SIG-M5 treated with dmso at 0.1 percent for 504 hours (cell line): ENCODE results near the gene DUSP9.

Experiments used
- DNase-seq: peaks from one replicate; lab custom pipeline; 2025; ENCODE audit not compliant: unreplicated experiment; lab: John Stamatoyannopoulos, UW

Gene DUSP9

DNA sequence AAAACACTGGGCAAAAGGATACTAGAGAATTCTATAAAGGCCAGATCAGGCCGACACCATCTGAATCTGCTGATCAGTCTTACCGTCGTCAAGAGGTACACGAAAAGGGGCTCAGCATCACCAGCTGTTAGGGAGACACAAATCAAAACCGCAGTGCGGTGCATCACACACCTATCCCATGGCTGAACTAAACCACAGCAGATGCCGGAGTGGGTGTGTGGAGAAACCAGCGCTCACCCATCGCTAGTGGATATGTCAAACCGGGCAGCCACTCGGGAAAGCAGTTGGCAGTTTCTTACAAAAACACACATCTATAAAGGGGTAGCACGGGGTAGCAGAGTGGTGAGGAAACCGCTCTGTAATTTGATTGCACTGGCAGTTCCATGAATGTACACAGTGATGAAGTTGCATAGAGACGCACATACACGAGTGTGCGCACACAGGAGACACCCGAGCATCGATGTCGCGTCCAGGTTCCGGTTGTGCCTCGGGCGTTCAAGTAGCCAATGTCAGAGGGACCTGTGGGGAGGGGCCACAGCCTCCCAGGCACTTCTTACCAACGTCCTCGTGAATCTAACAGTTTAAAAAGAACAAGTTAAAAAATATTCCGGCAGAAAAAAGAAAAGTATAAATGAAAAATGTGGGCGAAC is 24.9 kb upstream of the DUSP9 start:
- DNase-seq = no peak

DNA sequence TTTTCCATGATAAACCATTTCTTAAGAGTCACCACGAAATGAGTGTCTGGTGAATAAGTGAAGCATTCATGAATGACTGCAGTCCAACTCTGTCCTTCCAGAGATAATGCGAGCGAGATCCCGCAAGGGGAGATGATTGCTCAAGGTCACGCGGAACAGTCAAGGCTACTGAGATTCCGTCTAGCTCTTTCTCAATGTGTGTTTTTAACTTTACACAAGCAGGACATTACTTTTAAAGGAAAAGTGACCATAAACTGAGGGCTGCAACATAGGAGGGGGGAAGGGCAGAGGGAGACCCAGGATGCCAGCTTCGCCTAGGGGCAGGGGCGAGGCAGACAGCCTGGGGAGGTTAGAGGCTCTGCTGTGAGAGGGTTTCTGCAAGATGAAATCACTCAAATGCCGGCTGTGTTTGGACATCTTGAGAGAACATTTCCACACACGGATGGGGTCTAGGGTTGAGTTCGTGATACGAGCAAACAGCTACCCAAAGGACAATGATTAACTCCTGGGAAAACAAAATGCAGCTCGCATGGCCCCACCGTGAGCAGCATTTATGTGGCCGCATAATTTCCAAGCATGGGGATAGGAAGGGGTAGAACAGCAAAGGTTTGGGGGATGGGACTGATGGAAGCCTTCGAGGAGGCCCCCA is 24.2 kb upstream of the DUSP9 start:
- DNase-seq = no peak

GRCh38 chrX:153623310-153624029 is 23.5 kb upstream of the DUSP9 start:
- DNase-seq = no peak

DNA sequence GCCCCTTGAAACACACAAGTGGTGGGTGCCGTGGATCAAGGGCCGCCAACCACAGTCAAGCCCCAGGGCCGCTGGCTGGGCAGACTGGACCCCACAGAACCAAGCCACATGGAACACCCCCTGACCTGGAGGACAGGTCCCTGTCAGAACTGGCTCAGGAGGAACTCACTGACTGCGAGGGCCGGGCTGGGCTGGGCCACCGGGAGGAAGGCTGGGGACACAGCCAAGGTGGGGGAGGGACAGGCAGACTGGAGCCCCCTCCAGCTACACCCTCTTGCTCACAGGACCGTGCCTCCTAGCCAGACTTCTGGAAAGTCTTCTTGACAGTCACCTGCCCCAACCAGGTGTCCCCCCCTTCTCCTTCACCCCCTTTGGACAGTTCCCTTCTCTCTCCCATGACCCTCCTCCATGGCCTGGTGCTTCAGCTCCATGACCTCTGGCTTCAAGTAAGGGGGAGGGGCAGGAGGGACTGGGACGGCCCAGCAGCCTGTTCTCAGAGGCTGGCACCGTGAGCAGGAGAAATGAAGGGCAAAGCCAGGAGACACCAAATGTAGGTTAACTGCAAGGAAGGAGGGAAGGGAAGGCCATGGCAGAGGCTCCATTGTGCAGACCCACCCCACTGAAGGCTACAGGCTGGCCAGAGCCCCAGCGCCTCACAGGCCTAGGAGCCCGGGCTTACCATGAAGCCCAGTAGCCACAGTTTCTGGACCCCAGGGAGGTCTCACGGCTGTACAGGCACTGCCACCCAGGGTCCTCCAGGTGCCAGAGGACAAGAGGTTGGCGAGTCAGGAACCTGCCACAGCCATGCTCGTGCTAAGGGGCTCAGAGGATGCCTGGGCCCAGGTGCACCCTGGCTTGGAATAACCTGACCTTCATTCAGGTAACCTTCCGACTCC is 22.6 kb upstream of the DUSP9 start:
- DNase-seq = no peak

GRCh38 chrX:153625271-153626024 is 21.6 kb upstream of the DUSP9 start:
- DNase-seq = no peak

DNA sequence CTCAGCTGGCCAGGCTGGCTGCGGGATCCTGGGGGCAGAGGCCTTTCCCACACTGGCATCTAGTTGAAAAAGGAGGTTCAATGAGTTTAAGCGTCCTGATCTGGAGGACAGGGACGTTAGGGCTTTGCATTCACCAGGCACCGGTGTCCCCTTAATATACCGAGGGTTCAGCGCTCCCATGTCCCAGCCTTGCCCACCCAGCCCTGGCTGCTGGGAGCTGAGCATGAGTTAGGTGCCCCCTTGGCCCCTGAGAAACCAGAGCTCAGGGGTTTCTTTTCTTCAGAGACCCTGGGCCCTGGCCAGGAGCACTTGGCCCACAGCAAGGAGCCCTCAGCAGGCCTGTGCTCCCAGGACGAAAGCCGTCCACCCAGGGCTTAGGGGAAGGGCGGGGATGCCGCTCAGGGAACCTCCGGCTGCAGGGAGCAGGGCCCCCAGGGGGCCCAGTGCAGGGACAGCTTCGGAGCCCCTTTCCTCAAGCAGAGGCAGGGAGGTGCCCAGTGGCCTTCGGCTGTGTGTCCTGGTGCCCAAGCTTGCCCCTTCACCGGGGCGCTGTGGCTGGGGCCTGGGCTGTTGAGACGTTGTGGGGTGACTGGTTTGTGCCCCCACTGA is 20.9 kb upstream of the DUSP9 start:
- DNase-seq = no peak

- no peak for DNase-seq
These were observed 19.9 kb upstream of the DUSP9 start for GRCh38 chrX:153626863-153627674.

- no peak for DNase-seq
These were observed 19.3 kb upstream of the DUSP9 start for GRCh38 chrX:153627675-153628111.

DNA sequence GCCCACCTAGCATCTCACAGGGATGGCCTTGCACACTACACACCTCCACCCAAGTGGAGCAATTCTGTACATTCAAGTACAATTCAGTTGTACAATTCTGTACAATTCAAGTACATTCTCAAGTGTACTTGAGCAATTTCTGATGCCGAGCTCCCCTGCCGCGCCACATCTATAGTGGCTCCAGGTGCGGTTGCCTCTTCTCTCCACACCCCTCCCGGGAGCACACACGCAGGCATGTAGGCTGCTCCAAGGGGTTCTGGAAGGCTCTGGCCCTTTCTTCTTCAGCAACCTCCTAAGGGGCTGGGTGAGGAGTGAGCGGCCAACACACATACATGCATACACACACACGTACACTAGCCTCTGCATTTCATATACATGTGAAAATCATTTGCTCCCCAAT is 18.9 kb upstream of the DUSP9 start:
- DNase-seq = no peak

DNA sequence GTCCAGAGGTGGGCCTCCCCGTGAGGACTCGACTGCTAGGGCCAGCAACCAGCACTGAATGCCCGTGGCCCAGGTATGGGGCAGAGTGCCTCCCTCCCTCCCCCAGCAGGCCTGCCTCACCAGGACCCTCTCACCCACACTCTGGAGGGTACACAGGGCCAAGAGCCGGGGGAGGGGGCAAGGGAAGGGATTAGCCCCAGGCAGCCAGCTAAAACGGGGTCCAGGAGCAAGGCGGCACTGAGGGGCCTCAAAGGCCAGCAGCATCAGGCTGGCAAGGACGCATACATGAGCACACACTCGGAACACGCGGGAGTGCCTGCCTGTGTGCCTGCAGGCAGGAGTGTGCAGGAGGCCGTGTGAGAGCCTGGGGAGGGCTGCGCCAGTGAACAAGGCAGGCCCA is 18.3 kb upstream of the DUSP9 start:
- DNase-seq = no peak

GRCh38 chrX:153631346-153631745 is 15.7 kb upstream of the DUSP9 start:
- DNase-seq = no peak

DNA sequence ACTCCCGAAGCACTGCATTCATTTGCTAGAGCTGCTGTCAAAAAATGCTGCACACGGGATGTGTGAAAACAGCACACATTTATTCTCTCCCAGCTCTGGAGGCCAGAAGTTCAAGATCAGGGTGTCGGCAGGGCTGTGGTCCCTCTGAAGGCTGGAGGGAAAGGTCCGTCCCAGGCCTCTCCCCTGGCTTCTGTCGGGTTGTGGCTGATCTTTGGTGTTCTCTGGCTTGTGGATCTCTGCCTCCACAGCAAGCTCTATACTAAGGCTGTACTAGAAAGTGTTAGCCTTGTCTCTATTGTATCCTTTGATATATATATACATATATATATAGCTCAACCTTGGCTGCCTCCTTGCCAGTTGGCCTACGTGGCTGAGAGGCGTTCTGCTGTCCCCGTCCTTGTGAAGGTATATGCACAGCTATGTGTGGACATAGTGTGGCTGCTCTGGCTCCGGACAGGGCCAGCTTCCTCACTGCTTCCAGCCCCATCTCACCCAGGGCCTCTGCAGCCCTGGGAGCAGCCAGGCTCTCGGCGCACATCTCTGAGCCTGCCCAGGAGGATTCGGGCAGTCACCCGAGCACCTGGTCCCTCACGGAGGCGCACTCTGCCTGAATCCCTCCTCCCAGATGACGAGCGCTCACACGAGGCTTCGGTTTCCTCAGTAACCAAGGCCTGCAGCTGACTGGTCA is 15.0 kb upstream of the DUSP9 start:
- no peak for DNase-seq

GRCh38 chrX:153632595-153632946 is 14.4 kb upstream of the DUSP9 start:
- DNase-seq = no peak

GRCh38 chrX:153633048-153633447 is 14.0 kb upstream of the DUSP9 start:
- DNase-seq = no peak

GRCh38 chrX:153633607-153634180 is 13.3 kb upstream of the DUSP9 start:
- no peak for DNase-seq

DNA sequence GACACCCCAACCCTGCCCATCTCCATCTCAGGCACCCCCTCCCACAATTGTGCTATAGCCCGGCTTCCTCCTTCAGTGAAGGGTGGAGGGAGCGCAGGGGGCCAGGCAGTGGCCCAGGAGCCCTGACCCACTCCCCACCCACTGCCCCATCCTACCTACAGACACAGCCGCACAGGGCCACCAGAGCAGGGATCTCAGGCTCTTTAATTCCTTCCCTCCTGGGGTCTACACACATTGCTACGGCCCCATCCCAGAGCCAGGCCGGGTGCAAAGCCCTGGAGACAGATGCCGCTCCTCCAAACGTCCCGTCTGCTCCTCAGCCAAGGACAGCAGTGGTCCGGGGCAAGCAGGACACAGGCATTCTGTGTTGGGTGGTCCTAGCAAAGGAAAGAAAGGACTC is 12.8 kb upstream of the DUSP9 start:
- DNase-seq = no peak

DNA sequence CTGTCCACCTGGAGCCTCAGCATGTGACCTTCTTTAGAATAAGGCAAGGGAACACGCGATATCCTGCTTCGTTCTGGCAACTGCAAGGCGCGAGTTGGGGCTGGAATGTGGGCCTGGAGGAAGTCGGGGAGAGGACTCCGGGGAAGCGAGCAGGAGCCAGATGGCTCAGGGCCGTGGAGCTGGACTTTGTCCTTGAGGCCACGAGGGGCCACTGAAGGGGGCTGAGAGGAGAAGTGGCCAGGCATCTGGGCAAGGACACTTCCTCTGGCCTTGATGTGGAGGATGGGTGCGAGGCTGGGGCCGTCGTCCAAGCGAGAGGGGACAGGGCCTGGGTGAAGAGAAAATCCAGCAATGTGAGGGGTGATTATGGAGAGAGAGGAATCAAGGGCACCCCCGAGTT is 12.2 kb upstream of the DUSP9 start:
- DNase-seq = no peak

GRCh38 chrX:153635388-153635787 is 11.6 kb upstream of the DUSP9 start:
- no peak for DNase-seq
